Neutrophil (primary cell): Measurements from ENCODE around the gene OR10J4.

Source experiments
- H3K27ac ChIP-seq: fragments of 200-600 bp; sonication (generic); 2 replicates; pipeline ENCODE4 v1.5.1; 2016; ENCODE audit warnings: mild to moderate bottlenecking, moderate library complexity
- H3K27me3 ChIP-seq: fragments of 200-600 bp; sonication (generic); 2 replicates; pipeline ENCODE4 v1.6.0; 2016; ENCODE audit warnings: mild to moderate bottlenecking
- H3K36me3 ChIP-seq: fragments of 200-600 bp; sonication (generic); 2 replicates; pipeline ENCODE4 v1.5.1; 2017
- H3K4me1 ChIP-seq, 2 experiments: fragments of 200-600 bp in 1 of 2; sonication (generic) in 1 of 2; 1 replicate in 1 of 2; 2 replicates in 1 of 2; pipeline versions ENCODE4 v1.5.1 to v1.6.1; 2013 to 2016; ENCODE audit warnings: low read depth in 1 of 2, low read length in 1 of 2, mild to moderate bottlenecking in 1 of 2, moderate library complexity in 1 of 2; ENCODE audit not compliant: control insufficient read depth in 1 of 2, insufficient read depth in 1 of 2
- H3K4me3 ChIP-seq, 2 experiments: fragments of 200-600 bp in 1 of 2; sonication (generic) in 1 of 2; 1 replicate in 1 of 2; 2 replicates in 1 of 2; pipeline ENCODE4 v1.5.1; 2013 to 2016; ENCODE audit warnings: low read depth in 1 of 2, low read length in 1 of 2, mild to moderate bottlenecking in 1 of 2, moderate library complexity in 1 of 2
- H3K9me3 ChIP-seq: fragments of 200-600 bp; sonication (generic); 2 replicates; pipeline ENCODE4 v1.5.1; 2016
- TF ChIP-seq, protein P1 (sequence below): fragments of 200-600 bp; sonication (generic); IDR thresholded peaks from 2 replicates; pipeline ENCODE4 v1.5.1; 2016; ENCODE audit warnings: antibody characterized with exemption

OR10J4 gene

DNA sequence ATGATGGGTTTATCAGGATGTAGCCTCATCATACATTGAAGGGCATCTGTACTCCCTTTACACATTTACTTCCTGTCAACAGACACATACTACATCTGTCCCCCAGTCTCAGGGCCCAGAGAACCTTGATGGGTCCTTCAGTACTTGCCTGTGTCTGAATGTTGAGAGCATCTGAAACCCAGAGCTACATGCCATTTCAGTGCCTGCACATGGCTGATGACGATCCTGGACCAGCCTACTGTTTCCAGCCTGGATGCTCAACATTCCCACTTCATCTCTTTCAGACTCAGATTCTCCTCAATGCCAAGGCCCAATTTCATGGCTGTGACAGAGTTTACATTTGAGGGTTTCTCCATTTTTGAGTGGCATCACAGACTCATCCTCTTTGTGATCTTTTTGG, at the start of gene OR10J4:
Gene OR10J4, plus strand, starts transcription at position 301 of the 400 bp plus-strand sequence.
- Histone ChIP-seq H3K4me3 (no peak within 1 kb of the TSS), H3K4me1 (no peaks in the 10 kb centered on the region), H3K36me3 (no peaks in the 10 kb centered on the region), H3K27ac (no peak within 1 kb of the TSS), H3K9me3 (no peaks in the 10 kb centered on the region), H3K27me3 (no peaks in the 10 kb centered on the region)
- TF ChIP-seq, protein P1, sequence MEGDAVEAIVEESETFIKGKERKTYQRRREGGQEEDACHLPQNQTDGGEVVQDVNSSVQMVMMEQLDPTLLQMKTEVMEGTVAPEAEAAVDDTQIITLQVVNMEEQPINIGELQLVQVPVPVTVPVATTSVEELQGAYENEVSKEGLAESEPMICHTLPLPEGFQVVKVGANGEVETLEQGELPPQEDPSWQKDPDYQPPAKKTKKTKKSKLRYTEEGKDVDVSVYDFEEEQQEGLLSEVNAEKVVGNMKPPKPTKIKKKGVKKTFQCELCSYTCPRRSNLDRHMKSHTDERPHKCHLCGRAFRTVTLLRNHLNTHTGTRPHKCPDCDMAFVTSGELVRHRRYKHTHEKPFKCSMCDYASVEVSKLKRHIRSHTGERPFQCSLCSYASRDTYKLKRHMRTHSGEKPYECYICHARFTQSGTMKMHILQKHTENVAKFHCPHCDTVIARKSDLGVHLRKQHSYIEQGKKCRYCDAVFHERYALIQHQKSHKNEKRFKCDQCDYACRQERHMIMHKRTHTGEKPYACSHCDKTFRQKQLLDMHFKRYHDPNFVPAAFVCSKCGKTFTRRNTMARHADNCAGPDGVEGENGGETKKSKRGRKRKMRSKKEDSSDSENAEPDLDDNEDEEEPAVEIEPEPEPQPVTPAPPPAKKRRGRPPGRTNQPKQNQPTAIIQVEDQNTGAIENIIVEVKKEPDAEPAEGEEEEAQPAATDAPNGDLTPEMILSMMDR = no peak

DNA sequence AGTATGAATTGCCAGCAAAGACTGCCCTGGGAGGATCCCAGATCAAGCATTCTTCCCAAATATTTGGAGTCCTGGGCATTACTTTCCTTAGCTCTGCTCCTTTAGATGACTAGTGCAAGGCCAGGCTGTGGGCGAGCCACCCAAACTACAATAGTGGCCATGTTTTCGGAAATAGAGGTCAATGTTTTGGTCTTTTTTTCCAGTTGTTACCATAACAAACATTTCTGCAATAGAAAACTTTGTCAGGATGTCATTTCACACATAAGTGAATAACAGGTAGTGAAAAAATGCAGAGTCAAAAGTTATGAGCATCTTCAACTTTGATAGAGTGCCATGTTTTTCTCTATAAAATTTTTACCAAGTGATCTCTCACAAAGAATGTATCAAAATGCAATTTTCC, 25.2 kb upstream of the OR10J4 start:
- H3K4me1 ChIP-seq = no peaks in the 10 kb centered on the region
- TF ChIP-seq, protein P1 = no peak
- H3K9me3 ChIP-seq = no peaks in the 10 kb centered on the region
- no peaks in the 10 kb centered on the region for H3K36me3 ChIP-seq
- no peak overlapping the region for H3K4me3 ChIP-seq
- H3K27me3 ChIP-seq = no peaks in the 10 kb centered on the region
- no peak overlapping the region for H3K27ac ChIP-seq

GRCh38 chr1:159408862-159409400, 23.1 kb upstream of the OR10J4 start:
- Histone ChIP-seq H3K4me3 (no peak overlapping the region), H3K36me3 (no peaks in the 10 kb centered on the region), H3K9me3 (no peaks in the 10 kb centered on the region), H3K27me3 (no peaks in the 10 kb centered on the region), H3K4me1 (no peaks in the 10 kb centered on the region), H3K27ac (no peak overlapping the region)
- TF ChIP-seq, protein P1 = no peak

DNA sequence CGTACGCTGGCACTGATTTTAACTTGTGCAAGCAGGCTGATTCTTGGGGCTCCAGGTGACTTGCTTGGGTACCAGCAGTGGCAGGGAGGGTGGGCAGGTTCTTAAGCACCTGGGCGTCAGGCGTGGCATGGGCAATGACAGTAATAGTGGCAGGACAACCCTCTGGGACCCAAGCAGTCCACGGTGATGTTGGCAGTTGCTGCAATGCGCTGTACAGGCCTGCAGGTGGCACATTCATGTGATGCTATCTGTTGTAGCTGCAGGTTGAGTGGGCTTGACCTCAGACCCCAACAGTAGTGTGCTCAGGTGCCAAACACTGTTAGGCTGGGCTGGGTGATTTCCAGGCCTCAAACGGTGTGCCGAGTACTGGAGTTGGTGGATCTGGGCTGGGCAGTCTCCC, 10.2 kb upstream of the OR10J4 start:
- no peaks in the 10 kb centered on the region for H3K27me3 ChIP-seq
- H3K4me1 ChIP-seq = no peaks in the 10 kb centered on the region
- TF ChIP-seq, protein P1 = no peak
- H3K9me3 ChIP-seq = no peaks in the 10 kb centered on the region
- H3K4me3 ChIP-seq = no peak overlapping the region
- no peaks in the 10 kb centered on the region for H3K36me3 ChIP-seq
- H3K27ac ChIP-seq = no peak overlapping the region

DNA sequence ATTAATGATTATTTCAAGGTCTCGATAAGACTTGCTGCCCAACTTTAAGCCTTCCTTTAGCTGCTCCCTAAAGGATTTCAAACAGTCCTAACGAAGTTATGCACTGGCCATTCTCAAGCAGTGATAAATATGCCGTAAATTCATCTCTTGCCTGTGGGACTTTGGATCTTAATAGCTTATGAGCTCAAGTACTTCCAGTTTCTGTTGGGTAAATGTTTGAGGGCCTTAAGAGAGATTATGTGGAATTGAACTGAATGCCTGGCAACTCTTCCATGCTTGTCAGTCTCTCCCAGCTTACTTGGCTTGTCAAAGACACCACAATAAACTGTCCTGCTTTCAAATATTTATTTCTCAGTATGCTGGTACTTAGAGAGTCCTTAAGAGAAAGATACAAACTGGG, 3.5 kb upstream of the OR10J4 start:
- TF ChIP-seq, protein P1 = no peak
- Histone ChIP-seq H3K27me3 (no peaks in the 10 kb centered on the region), H3K9me3 (no peaks in the 10 kb centered on the region), H3K27ac (no peak overlapping the region), H3K4me3 (no peak overlapping the region), H3K4me1 (no peaks in the 10 kb centered on the region), H3K36me3 (no peaks in the 10 kb centered on the region)
